Upper lobe of left lung (tissue), 4 donors: ENCODE measurements around the gene ASCL5.

Experiments used
- CTCF ChIP-seq, 6 experiments: fragments of 450-650 bp in 4 of 6; fragments of 200-600 bp in 2 of 6; sonication (generic) in 2 of 6; IDR thresholded peaks; one replicate each; pipeline ENCODE4 v1.5.1; 2016 to 2019; ENCODE audit warnings: antibody characterized with exemption in 6 of 6
- EP300 ChIP-seq, 4 donors: sonication (generic); formaldehyde crosslinking; IDR thresholded peaks; one replicate each; pipeline ENCODE4 v1.5.1; 2017; ENCODE audit warnings: antibody characterized with exemption in 4 of 4, control low read depth in 2 of 4
- POLR2A ChIP-seq, 4 donors: fragments of 450-650 bp; IDR thresholded peaks; one replicate each; pipeline ENCODE4 v1.5.1; 2016 to 2017; ENCODE audit warnings: antibody characterized with exemption in 4 of 4, mild to moderate bottlenecking in 2 of 4
- POLR2AphosphoS5 ChIP-seq, 2 donors: sonication (generic); formaldehyde crosslinking; IDR thresholded peaks; one replicate each; pipeline ENCODE4 v1.5.1; 2017; ENCODE audit warnings: antibody characterized with exemption in 2 of 2

- TF ChIP-seq EP300 (IDR thresholded peaks at IDR 0.05) (no peak), CTCF (IDR thresholded peaks at IDR 0.05) (no peak), POLR2A (IDR thresholded peaks at IDR 0.05) (no peak), POLR2AphosphoS5 (IDR thresholded peaks at IDR 0.05) (no peak)
These were observed 3.1 kb downstream of the ASCL5 start for GRCh38 chr1:201123866-201124265.
